Mesenchymal stem cell (in vitro differentiated cells and primary cell): Measurements from ENCODE around the gene TMEM79.

Experiments
- DNase-seq: peaks from one replicate; pipeline ENCODE4 v3.0.0-alpha.2; 2013
- H2AFZ ChIP-seq: one replicate; pipeline ENCODE4 v1.6.1; 2013; ENCODE audit warnings: low read depth, mild to moderate bottlenecking, control low read depth, inconsistent platforms, low read length, moderate library complexity
- H2AK5ac ChIP-seq: 2 replicates; pipeline ENCODE4 v1.6.1; 2013; ENCODE audit warnings: low read length, moderate library complexity, mild to moderate bottlenecking, inconsistent platforms; ENCODE audit not compliant: severe bottlenecking
- H2BK120ac ChIP-seq: one replicate; pipeline ENCODE4 v1.6.1; 2013; ENCODE audit warnings: low read depth, mild to moderate bottlenecking, inconsistent platforms, low read length, moderate library complexity
- H2BK12ac ChIP-seq, 2 experiments: one replicate each; pipeline ENCODE4 v1.6.1; 2013; ENCODE audit warnings: inconsistent platforms in 2 of 2, low read length in 2 of 2, mild to moderate bottlenecking in 2 of 2, moderate library complexity in 2 of 2, control low read depth in 1 of 2
- H2BK15ac ChIP-seq: one replicate; pipeline ENCODE4 v1.6.1; 2013; ENCODE audit warnings: mild to moderate bottlenecking, low read depth, inconsistent platforms; ENCODE audit not compliant: poor library complexity, severe bottlenecking
- H2BK5ac ChIP-seq: 2 replicates; pipeline ENCODE4 v1.6.1; 2013; ENCODE audit warnings: low read depth, mild to moderate bottlenecking, low read length, control low read depth, inconsistent platforms; ENCODE audit not compliant: poor library complexity, severe bottlenecking
- H3K14ac ChIP-seq, 2 experiments: one replicate each; pipeline ENCODE4 v1.6.1; 2013; ENCODE audit warnings: inconsistent platforms in 2 of 2, low read length in 2 of 2, control low read depth in 1 of 2, mild to moderate bottlenecking in 1 of 2, moderate library complexity in 1 of 2
- H3K18ac ChIP-seq, 2 experiments: one replicate each; pipeline ENCODE4 v1.6.1; 2013; ENCODE audit warnings: inconsistent platforms in 2 of 2, low read length in 2 of 2, control low read depth in 1 of 2, low read depth in 1 of 2, mild to moderate bottlenecking in 1 of 2
- H3K23ac ChIP-seq, 2 experiments: one replicate each; pipeline ENCODE4 v1.6.1; 2013; ENCODE audit warnings: inconsistent platforms in 2 of 2, low read length in 2 of 2, mild to moderate bottlenecking in 2 of 2, moderate library complexity in 2 of 2, control low read depth in 1 of 2
- H3K27ac ChIP-seq: 2 replicates; pipeline ENCODE4 v1.5.1; 2013; ENCODE audit warnings: mild to moderate bottlenecking, moderate library complexity, low read length, control low read depth, inconsistent platforms; ENCODE audit not compliant: poor library complexity, severe bottlenecking
- H3K27me3 ChIP-seq, 2 experiments: 2 replicates each; pipeline versions ENCODE4 v1.6.1 to v1.7.0; 2013; ENCODE audit warnings: low read length in 2 of 2, mild to moderate bottlenecking in 2 of 2, moderate library complexity in 2 of 2, control low read depth in 1 of 2, inconsistent platforms in 1 of 2; ENCODE audit not compliant: control insufficient read depth in 1 of 2, insufficient read depth in 1 of 2
- H3K36me3 ChIP-seq, 2 experiments: 2 replicates each; pipeline versions ENCODE4 v1.6.1 to v1.7.0; 2013; ENCODE audit warnings: low read length in 2 of 2, control low read depth in 1 of 2, inconsistent platforms in 1 of 2, low read depth in 1 of 2, mild to moderate bottlenecking in 1 of 2; ENCODE audit not compliant: insufficient read depth in 2 of 2, control insufficient read depth in 1 of 2
- H3K4ac ChIP-seq, 2 experiments: one replicate each; pipeline ENCODE4 v1.6.1; 2013; ENCODE audit warnings: inconsistent platforms in 2 of 2, low read length in 2 of 2, mild to moderate bottlenecking in 2 of 2, moderate library complexity in 2 of 2, control low read depth in 1 of 2, low read depth in 1 of 2
- H3K4me1 ChIP-seq: 2 replicates; pipeline ENCODE4 v1.6.1; 2013; ENCODE audit warnings: low read depth, low read length, control low read depth; ENCODE audit not compliant: control insufficient read depth, insufficient read depth
- H3K4me2 ChIP-seq: 2 replicates; pipeline ENCODE4 v1.6.1; 2013; ENCODE audit warnings: low read length, mild to moderate bottlenecking, inconsistent platforms; ENCODE audit not compliant: poor library complexity, severe bottlenecking
- H3K4me3 ChIP-seq, 2 experiments: 2 replicates each; pipeline versions ENCODE4 v1.5.1 to v1.7.0; 2013; ENCODE audit warnings: low read length in 2 of 2, mild to moderate bottlenecking in 2 of 2, control low read depth in 1 of 2, low read depth in 1 of 2; ENCODE audit not compliant: insufficient read depth in 1 of 2
- H3K79me1 ChIP-seq: replicated peaks from 2 replicates; pipeline ENCODE4 v1.6.1; 2013; ENCODE audit warnings: mild to moderate bottlenecking, control low read depth, low read length, inconsistent platforms; ENCODE audit not compliant: poor library complexity, severe bottlenecking
- H3K9ac ChIP-seq: 2 replicates; pipeline ENCODE4 v1.7.0; 2013; ENCODE audit warnings: mild to moderate bottlenecking, low read length, moderate library complexity
- H3K9me3 ChIP-seq: 2 replicates; pipeline ENCODE4 v1.7.0; 2013; ENCODE audit warnings: mild to moderate bottlenecking, low read length; ENCODE audit not compliant: control insufficient read depth
- H4K8ac ChIP-seq: one replicate; pipeline ENCODE4 v1.6.1; 2013; ENCODE audit warnings: inconsistent platforms, mild to moderate bottlenecking, low read length, moderate library complexity
- H4K91ac ChIP-seq: one replicate; pipeline ENCODE4 v1.6.1; 2013; ENCODE audit warnings: mild to moderate bottlenecking, low read length, inconsistent platforms
- WGBS: methylation state at CpG from one replicate; pipeline ENCODE4 v1.1.7; 2013; ENCODE audit warnings: mixed read lengths; 5-methylcytosine and 5-hydroxymethylcytosine counted together

TMEM79 gene

DNA sequence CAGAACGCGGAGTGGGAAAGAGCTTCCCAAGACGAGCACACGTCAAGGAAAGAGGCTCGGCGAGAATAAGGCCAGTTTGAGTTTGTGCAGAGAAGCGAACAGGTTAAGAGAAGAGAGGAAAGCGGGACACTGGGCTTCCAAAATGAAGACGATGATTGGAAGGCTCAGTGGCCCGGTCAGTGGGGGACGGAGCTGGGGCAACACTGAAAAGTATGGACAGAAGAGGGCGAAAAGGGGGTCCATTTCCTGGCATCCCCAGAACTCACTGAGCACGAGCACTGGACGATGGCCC, 53.7 kb downstream of the TMEM79 start:
- Histone ChIP-seq H3K18ac (peak overlapping the region; percentile 58 to 79), H2BK12ac (no peak overlapping the region), H2AK5ac (no peak overlapping the region), H3K4me3 (peak overlapping the region; percentile 74 to 83), H3K9ac (peak overlapping the region; percentile 93), H3K79me1 (peaks cover 2% of the 10 kb centered on the region), H4K8ac (peak overlapping the region; percentile 93), H2BK5ac (peak overlapping the region; percentile 8), H3K4me1 (peaks cover 2% of the 10 kb centered on the region), H3K36me3 (peaks cover 9 to 29% of the 10 kb centered on the region in 2 experiments), H3K27me3 (no peaks in the 10 kb centered on the region), H3K4me2 (peak overlapping the region; percentile 30), H3K14ac (peak overlapping the region in 1 of 2 experiments; percentile 30), H3K9me3 (no peaks in the 10 kb centered on the region), H3K23ac (peak overlapping the region in 1 of 2 experiments; percentile 14), H3K4ac (peak overlapping the region; percentile 57 to 62), H2BK120ac (no peak overlapping the region), H3K27ac (peak overlapping the region; percentile 76), H4K91ac (no peak overlapping the region), H2AFZ (peak overlapping the region; percentile 6), H2BK15ac (no peak overlapping the region)
- under 1% methylated on average over 14 of the region's 14 CpGs for WGBS
- no peak for DNase-seq

DNA sequence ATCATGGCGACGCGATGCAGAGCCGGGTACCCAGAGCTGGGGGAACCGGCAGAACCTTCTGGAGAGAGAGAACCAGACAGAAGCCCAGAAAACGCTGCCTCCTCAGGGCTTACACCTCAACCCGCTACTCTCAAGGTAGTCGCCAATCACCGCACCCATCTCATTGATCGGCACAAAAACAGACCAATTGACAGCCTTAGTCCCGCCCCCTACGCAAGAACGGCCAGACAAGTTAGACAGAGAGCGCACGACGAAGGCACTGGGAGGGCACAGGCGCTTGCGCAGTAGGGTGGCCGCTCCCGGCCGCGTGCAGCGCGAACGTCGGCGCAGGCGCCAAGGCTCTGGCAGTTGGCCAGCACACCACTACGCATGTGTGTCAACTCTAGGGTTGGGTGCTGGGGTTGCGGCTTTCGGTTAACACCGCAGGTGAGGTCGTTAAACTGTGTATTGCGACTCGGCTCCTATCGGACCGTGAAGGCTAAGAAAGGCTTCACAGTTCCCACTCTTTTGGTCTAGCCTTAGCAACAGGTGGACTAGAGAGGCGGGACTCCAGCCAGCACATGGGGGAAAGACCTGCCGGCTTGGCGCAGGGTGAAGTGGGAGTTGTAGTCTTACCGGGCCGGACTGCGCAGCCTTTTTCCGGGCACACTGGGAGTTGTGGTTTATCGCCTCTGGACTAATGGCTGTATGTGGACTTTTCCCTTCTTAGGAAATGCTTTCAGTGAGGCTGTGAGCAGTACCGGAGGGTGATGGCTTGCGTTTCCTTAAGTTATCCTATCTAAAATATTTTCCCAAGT, 54.3 kb downstream of the TMEM79 start, which contains the start of the genes CCT3 and TSACC:
Gene CCT3 (minus strand): TSS at position 113 of the 797 bp plus-strand sequence. CDS start 108 bp downstream, at position 5.
Gene TSACC (plus strand): TSS at position 347 of the 797 bp plus-strand sequence. CDS start 1,232 bp downstream, outside the sequence.
- peaks cover 6 to 24% of the 10 kb centered on the region in 2 experiments for H3K36me3 ChIP-seq
- H3K9me3 ChIP-seq, result no peaks in the 10 kb centered on the region
- H3K14ac ChIP-seq, result peak within 1 kb of the TSS in 1 of 2 experiments; percentile 30
- H2BK15ac ChIP-seq, result no peak within 1 kb of the TSS
- H4K8ac ChIP-seq, result peak within 1 kb of the TSS; percentile 93
- no peaks in the 10 kb centered on the region for H3K27me3 ChIP-seq
- no peak within 1 kb of the TSS for H2BK12ac ChIP-seq
- peak within 1 kb of the TSS; percentile 74 to 83 for H3K4me3 ChIP-seq
- H3K23ac ChIP-seq, result peak within 1 kb of the TSS in 1 of 2 experiments; percentile 14
- H2BK120ac ChIP-seq, result no peak within 1 kb of the TSS
- under 1% methylated on average over 39 of the region's 47 CpGs for WGBS
- peak within 1 kb of the TSS; percentile 8 for H2BK5ac ChIP-seq
- peaks cover 2% of the 10 kb centered on the region for H3K79me1 ChIP-seq
- H3K4ac ChIP-seq, result peak within 1 kb of the TSS; percentile 57 to 62
- no peak within 1 kb of the TSS for H4K91ac ChIP-seq
- peak within 1 kb of the TSS; percentile 65 for H3K4me2 ChIP-seq
- H3K18ac ChIP-seq, result peak within 1 kb of the TSS; percentile 58 to 79
- DNase-seq, result peak; percentile 100
- H3K4me1 ChIP-seq, result peaks cover 2% of the 10 kb centered on the region
- H2AFZ ChIP-seq, result peak within 1 kb of the TSS; percentile 65
- H3K9ac ChIP-seq, result peak within 1 kb of the TSS; percentile 93
- no peak within 1 kb of the TSS for H2AK5ac ChIP-seq
- H3K27ac ChIP-seq, result peak within 1 kb of the TSS; percentile 76
